Prostate gland (tissue), 2 donors: ENCODE results near the gene B4GALNT2. TPM values are rescaled to one million over a fixed set of nuclear protein-coding genes. Genes with fewer than 3 reads are reported as not detected.
"Not testable (repeated sequence)": the region's sequence is repeated elsewhere in the genome, so short reads cannot be mapped to it uniquely, and the experiment has no call there.

Source experiments
- DNase-seq: peaks from one replicate; pipeline ENCODE4 v3.0.0-alpha.2; 2019; ENCODE audit warnings: low spot score
- H3K27ac ChIP-seq, 2 donors: fragments of 200-600 bp; sonication (generic); 2 replicates each; pipeline ENCODE4 v1.5.1; 2017 to 2019
- H3K27me3 ChIP-seq: fragments of 200-600 bp; sonication (generic); replicated peaks from 2 replicates; pipeline ENCODE4 v1.5.1; 2019; ENCODE audit not compliant: insufficient read depth
- H3K36me3 ChIP-seq, 2 donors: fragments of 200-600 bp; sonication (generic); 1 replicate in 1 of 2; 2 replicates in 1 of 2; pipeline versions ENCODE4 v1.5.1 to v1.8.1; 2017 to 2019
- H3K4me1 ChIP-seq: fragments of 200-600 bp; sonication (generic); replicated peaks from 2 replicates; pipeline ENCODE4 v1.5.1; 2019
- H3K4me3 ChIP-seq, 2 donors: fragments of 200-600 bp; sonication (generic); 2 replicates each; pipeline ENCODE4 v1.5.1; 2017 to 2019
- H3K9me3 ChIP-seq: fragments of 200-600 bp; sonication (generic); 2 replicates; pipeline ENCODE4 v1.5.1; 2017
- POLR2A ChIP-seq: fragments of 450-650 bp; IDR thresholded peaks from one replicate; pipeline ENCODE4 v1.6.1; 2016; ENCODE audit warnings: antibody characterized with exemption, mild to moderate bottlenecking
- POLR2AphosphoS5 ChIP-seq: sonication (generic); formaldehyde crosslinking; IDR thresholded peaks from one replicate; pipeline ENCODE4 v1.6.1; 2017; ENCODE audit warnings: antibody characterized with exemption
- WGBS: methylation state at CpG from one replicate; pipeline ENCODE4 v1.1.5; 2018; 5-methylcytosine and 5-hydroxymethylcytosine counted together
- intact Hi-C: fragments of 100-400 bp; cut with DNase I; formaldehyde crosslinking; loops from one replicate; pipeline ENCODE4 v1.14.2; 2022
- total RNA-seq, 2 donors: library from RNA; depleted of rRNA; stranded (reverse); fragments of >200 nt; gene quantifications; one replicate each; pipeline ENCODE4 v1.1.0, GENCODE V29; 2016
- TF ChIP-seq, protein P1 (sequence below), 4 experiments: fragments of 200-600 bp in 2 of 4; fragments of 450-650 bp in 2 of 4; sonication (generic) in 2 of 4; IDR thresholded peaks; 1 replicate in 3 of 4; 2 replicates in 1 of 4; pipeline ENCODE4 v1.5.1; 2016 to 2019; ENCODE audit warnings: antibody characterized with exemption in 4 of 4, mild to moderate bottlenecking in 2 of 4, moderate library complexity in 2 of 4

The B4GALNT2 gene, protein sequence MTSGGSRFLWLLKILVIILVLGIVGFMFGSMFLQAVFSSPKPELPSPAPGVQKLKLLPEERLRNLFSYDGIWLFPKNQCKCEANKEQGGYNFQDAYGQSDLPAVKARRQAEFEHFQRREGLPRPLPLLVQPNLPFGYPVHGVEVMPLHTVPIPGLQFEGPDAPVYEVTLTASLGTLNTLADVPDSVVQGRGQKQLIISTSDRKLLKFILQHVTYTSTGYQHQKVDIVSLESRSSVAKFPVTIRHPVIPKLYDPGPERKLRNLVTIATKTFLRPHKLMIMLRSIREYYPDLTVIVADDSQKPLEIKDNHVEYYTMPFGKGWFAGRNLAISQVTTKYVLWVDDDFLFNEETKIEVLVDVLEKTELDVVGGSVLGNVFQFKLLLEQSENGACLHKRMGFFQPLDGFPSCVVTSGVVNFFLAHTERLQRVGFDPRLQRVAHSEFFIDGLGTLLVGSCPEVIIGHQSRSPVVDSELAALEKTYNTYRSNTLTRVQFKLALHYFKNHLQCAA
- total RNA-seq = not detected

DNA sequence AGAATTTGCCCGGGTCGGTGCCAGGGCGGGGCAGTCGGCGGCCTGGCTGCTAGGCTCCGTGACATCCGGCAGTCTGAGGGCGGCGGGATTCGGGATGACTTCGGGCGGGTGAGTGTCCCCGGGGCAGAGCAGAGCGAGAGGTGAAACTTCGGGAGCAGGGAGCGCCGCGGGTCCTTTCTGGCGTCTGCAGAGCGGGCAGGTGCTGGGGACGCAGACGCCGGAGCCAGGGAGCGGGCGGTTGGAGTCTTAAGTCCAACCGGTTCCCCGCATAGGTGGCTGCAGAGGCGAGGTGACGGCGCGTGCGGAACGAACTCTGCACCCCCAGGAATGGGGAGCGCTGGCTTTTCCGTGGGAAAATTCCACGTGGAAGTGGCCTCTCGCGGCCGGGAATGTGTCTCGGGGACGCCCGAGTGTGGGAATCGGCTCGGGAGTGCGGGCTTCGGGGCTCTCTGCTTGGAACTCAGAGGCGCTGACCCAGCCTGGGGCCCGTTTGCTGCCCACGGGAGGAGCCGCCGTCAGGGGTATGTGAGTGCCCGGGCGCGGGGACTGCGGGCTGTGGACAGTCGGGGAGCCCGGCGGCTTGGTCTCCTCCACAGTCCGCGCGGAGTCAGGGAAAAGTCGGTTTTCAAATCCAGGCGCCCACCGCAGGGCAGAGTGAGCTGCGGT, at the start of gene B4GALNT2:
TSS of gene B4GALNT2 (plus strand) at position 71 of the 666 bp plus-strand sequence. CDS start at position 95, 24 bp downstream.
- Histone ChIP-seq H3K9me3 (no peaks in the 10 kb centered on the region), H3K27me3 (peaks cover 3% of the 10 kb centered on the region), H3K4me1 (no peaks in the 10 kb centered on the region), H3K36me3 (no peaks in the 10 kb centered on the region), H3K27ac (no peak within 1 kb of the TSS), H3K4me3 (peak within 1 kb of the TSS; percentile 6 to 24)
- intact Hi-C loops = no loop called here
- 5% methylated on average over 58 of the region's 65 CpGs for WGBS
- DNase-seq = no peak
- TF ChIP-seq, protein P1, sequence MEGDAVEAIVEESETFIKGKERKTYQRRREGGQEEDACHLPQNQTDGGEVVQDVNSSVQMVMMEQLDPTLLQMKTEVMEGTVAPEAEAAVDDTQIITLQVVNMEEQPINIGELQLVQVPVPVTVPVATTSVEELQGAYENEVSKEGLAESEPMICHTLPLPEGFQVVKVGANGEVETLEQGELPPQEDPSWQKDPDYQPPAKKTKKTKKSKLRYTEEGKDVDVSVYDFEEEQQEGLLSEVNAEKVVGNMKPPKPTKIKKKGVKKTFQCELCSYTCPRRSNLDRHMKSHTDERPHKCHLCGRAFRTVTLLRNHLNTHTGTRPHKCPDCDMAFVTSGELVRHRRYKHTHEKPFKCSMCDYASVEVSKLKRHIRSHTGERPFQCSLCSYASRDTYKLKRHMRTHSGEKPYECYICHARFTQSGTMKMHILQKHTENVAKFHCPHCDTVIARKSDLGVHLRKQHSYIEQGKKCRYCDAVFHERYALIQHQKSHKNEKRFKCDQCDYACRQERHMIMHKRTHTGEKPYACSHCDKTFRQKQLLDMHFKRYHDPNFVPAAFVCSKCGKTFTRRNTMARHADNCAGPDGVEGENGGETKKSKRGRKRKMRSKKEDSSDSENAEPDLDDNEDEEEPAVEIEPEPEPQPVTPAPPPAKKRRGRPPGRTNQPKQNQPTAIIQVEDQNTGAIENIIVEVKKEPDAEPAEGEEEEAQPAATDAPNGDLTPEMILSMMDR (IDR thresholded peaks at IDR 0.05) = no peak
- TF ChIP-seq POLR2A = no peak
- TF ChIP-seq POLR2AphosphoS5 = no peak

DNA sequence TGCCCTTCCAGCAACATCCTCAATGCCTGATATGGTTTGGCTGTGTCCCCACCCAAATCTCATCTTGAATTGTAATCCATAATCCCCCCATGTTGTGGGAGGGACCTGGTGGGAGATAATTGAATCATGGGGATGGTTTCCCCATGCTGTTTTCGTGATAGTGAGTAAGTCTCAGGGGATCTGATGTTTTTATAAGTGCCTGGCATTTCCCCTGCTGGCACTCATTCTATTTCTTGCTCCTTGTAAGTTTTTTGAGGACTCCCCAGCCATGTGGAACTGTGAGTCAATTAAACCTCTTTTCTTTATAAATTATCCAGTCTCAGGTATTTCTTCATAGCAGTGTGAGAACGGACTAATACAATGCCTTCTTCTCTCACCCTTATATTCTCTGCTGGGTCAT, 47.5 kb upstream of the B4GALNT2 start:
- H3K27me3 ChIP-seq, H3K36me3 ChIP-seq, DNase-seq, H3K9me3 ChIP-seq, H3K27ac ChIP-seq, H3K4me3 ChIP-seq, intact Hi-C loops, H3K4me1 ChIP-seq: not testable (repeated sequence)
- WGBS = 56% methylated on average over 2 of the region's 2 CpGs

DNA sequence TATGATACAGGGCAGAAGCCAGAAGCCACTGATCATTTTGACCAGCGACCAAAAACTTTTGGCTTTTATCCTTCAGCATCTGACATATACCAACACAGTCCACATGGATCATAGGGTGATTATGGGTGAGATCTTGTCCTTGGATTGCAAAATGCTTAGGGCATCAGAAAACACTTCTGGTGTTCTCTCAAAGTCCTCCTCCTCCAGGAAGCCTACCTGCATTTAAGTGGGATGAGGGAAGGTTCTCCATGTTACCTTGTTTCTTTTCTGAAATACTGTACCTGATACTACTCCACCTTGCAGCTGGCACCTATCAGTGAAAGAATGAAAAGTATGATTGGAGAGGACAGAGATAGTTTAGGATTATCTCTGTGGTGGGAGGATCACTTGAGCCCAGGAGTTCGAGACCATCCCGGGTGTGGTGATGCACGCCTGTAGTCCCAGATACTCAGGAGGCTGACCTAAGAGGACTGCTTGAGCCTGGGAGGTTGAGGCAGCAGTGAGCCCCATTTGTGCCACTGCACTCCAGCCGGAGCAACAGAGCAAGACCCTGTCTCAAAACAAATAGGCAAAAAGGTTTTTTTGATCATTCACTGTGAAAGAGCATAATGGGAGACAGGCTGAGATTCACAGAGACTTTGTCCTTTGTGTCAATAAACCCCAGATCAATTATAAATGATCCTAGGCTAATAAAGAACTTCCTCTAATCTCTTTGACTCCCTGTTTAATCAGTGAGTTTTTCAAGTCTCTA, 46.8 kb upstream of the B4GALNT2 start:
- no peaks in the 10 kb centered on the region for H3K4me1 ChIP-seq
- intact Hi-C loops = no loop called here
- WGBS = 82% methylated on average over 5 of the region's 5 CpGs
- peaks cover 1% of the 10 kb centered on the region for H3K27me3 ChIP-seq
- TF ChIP-seq POLR2A = no peak
- TF ChIP-seq, protein P1 (IDR thresholded peaks at IDR 0.05) = no peak
- no peak for TF ChIP-seq POLR2AphosphoS5
- no peaks in the 10 kb centered on the region for H3K36me3 ChIP-seq
- no peaks in the 10 kb centered on the region for H3K9me3 ChIP-seq
- no peak overlapping the region for H3K27ac ChIP-seq
- H3K4me3 ChIP-seq = no peak overlapping the region
- no peak for DNase-seq

DNA sequence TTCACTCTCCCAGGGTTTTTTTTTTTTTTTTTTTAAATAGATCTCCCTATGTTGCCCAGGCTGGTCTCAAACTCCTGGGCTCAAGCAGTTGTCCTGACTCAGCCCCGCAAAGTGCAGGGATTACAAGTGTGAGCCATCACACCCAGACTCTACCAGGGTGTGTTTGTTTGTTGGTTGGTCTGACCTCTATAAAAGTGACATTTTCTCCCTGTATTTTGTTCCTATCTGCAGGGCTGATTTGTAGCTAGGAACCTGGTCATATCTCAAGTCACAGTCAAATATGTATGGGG, 46.3 kb upstream of the B4GALNT2 start:
- WGBS = 50% methylated on average over 1 of the region's 1 CpG
- TF ChIP-seq, protein P1 (IDR thresholded peaks at IDR 0.05) = no peak
- TF ChIP-seq POLR2A = no peak
- TF ChIP-seq POLR2AphosphoS5 = no peak
- intact Hi-C loops = no loop called here
- Histone ChIP-seq H3K27me3 (peaks cover 1% of the 10 kb centered on the region), H3K4me3 (no peak overlapping the region), H3K4me1 (no peaks in the 10 kb centered on the region), H3K9me3 (no peaks in the 10 kb centered on the region), H3K36me3 (no peaks in the 10 kb centered on the region), H3K27ac (no peak overlapping the region)
- no peak for DNase-seq

DNA sequence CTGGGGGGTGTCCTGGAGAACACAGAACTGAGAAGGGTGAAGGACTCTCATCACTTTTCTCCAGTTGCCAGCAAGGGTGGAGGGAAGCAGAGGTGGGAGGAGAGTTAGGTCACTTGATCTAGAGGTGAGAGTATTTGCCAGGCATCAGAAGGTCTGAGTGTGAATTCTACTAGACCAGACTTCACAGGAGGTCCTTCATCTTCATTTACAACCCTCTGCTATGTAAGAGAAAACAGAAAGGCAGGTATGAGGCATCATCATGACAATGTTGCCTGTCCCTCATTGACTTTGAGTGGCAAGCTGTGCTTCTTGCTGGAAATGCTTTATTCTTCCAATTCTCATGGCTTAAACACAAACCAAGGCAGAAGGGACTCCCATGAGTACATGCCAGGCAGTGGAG, 45.9 kb upstream of the B4GALNT2 start:
- Histone ChIP-seq H3K27ac (no peak overlapping the region), H3K4me3 (no peak overlapping the region), H3K27me3 (peaks cover 1% of the 10 kb centered on the region), H3K36me3 (no peaks in the 10 kb centered on the region), H3K4me1 (no peaks in the 10 kb centered on the region), H3K9me3 (no peaks in the 10 kb centered on the region)
- intact Hi-C loops = no loop called here
- TF ChIP-seq, protein P1 (IDR thresholded peaks at IDR 0.05) = no peak
- no peak for TF ChIP-seq POLR2A
- TF ChIP-seq POLR2AphosphoS5 = no peak
- no peak for DNase-seq
